Loucy (cell line): Measurements from ENCODE around the gene CD53.
"Not testable (repeated sequence)": the region's sequence is repeated elsewhere in the genome, so short reads cannot be mapped to it uniquely, and the experiment has no call there.

Source experiments
- CTCF ChIP-seq: fragments of 200-600 bp; sonication (generic); conservative IDR thresholded peaks from 2 replicates; pipeline ENCODE4 v1.5.1; 2014; ENCODE audit warnings: mild to moderate bottlenecking, antibody characterized with exemption, low read length
- EZH2phosphoT487 ChIP-seq: fragments of 200-600 bp; IDR thresholded peaks from 2 replicates; pipeline ENCODE4 v1.6.1; 2018; ENCODE audit warnings: antibody characterized with exemption, mild to moderate bottlenecking, moderate library complexity, borderline replicate concordance

GRCh38 chr1:110833779-110834178 lies 39.2 kb upstream of the CD53 start:
- TF ChIP-seq CTCF, EZH2phosphoT487: not testable (repeated sequence)
